HG03565 (cell line): ENCODE measurements around the gene RAD51D.
"Not testable (repeated sequence)": the region's sequence is repeated elsewhere in the genome, so short reads cannot be mapped to it uniquely, and the experiment has no call there.

Source experiments
- ATAC-seq: cut with Tn5 transposase; IDR thresholded peaks from one replicate; pipeline ENCODE4 v1.9.1; 2021; ENCODE audit warnings: mild to moderate bottlenecking, moderate library complexity; ENCODE audit not compliant: unreplicated experiment

The RAD51D gene

GRCh38 chr17:35069311-35069710 is 50.3 kb downstream of the RAD51D start:
- no peak for ATAC-seq

- no peak for ATAC-seq
Measured at GRCh38 chr17:35068249-35068648, 51.4 kb downstream of the RAD51D start.

GRCh38 chr17:35065880-35066279 is 53.8 kb downstream of the RAD51D start:
- no peak for ATAC-seq

GRCh38 chr17:35064516-35065215 is 55.0 kb downstream of the RAD51D start:
- ATAC-seq = no peak

GRCh38 chr17:35063514-35064223 is 56.0 kb downstream of the RAD51D start, which contains the start of gene RFFL:
RFFL (minus strand) TSS chr17:35063707; CDS start chr17:35026553, 37,154 bp downstream.
- ATAC-seq = peak; percentile 77

GRCh38 chr17:35062308-35062707 is 57.4 kb downstream of the RAD51D start:
- ATAC-seq = no peak

GRCh38 chr17:35057332-35057915 is 62.2 kb downstream of the RAD51D start:
- no peak for ATAC-seq

GRCh38 chr17:35056013-35056412 is 63.6 kb downstream of the RAD51D start:
- no peak for ATAC-seq

- no peak for ATAC-seq
Measured at GRCh38 chr17:35053204-35053603, 66.5 kb downstream of the RAD51D start.

- no peak for ATAC-seq
Measured at GRCh38 chr17:35052780-35053179, 66.9 kb downstream of the RAD51D start.

GRCh38 chr17:35052241-35052610 is 67.4 kb downstream of the RAD51D start:
- no peak for ATAC-seq

- no peak for ATAC-seq
Measured at GRCh38 chr17:35051579-35052240, 68.0 kb downstream of the RAD51D start.

- ATAC-seq = peak; percentile 38
Measured at GRCh38 chr17:35051183-35051578, 68.5 kb downstream of the RAD51D start.

- no peak for ATAC-seq
Measured at GRCh38 chr17:35050170-35050569, 69.5 kb downstream of the RAD51D start.

GRCh38 chr17:35048685-35049379 is 70.8 kb downstream of the RAD51D start:
- ATAC-seq = no peak

GRCh38 chr17:35046740-35047283 is 72.8 kb downstream of the RAD51D start:
- ATAC-seq = peak; percentile 66

- ATAC-seq = no peak
Measured at GRCh38 chr17:35046245-35046644, 73.4 kb downstream of the RAD51D start.

- not testable (repeated sequence) for ATAC-seq
Measured at GRCh38 chr17:35045458-35045979, 74.1 kb downstream of the RAD51D start.

GRCh38 chr17:35044181-35044580 is 75.5 kb downstream of the RAD51D start:
- ATAC-seq = no peak
